Ovary (tissue), 9 donors: ENCODE results near the gene MIEF1. TPM values are rescaled to one million over a fixed set of nuclear protein-coding genes. Genes with fewer than 3 reads are reported as not detected.

Experiments used
- DNase-seq, 5 donors: peaks; one replicate each; pipeline ENCODE4 v3.0.0-alpha.2; 2019 to 2020
- H3K27ac ChIP-seq, 2 donors: fragments of 200-600 bp; one replicate each; pipeline versions ENCODE4 v1.5.1 to v1.8.0; 2019 to 2022
- H3K27me3 ChIP-seq: fragments of 200-600 bp; one replicate; pipeline ENCODE4 v1.8.0; 2022
- H3K36me3 ChIP-seq: fragments of 200-600 bp; sonication (generic); one replicate; pipeline ENCODE4 v1.5.1; 2019
- H3K4me1 ChIP-seq: one replicate; pipeline ENCODE4 v1.8.1; 2013; ENCODE audit warnings: mild to moderate bottlenecking, moderate library complexity; ENCODE audit not compliant: insufficient read depth
- H3K4me3 ChIP-seq: fragments of 200-600 bp; sonication (generic); one replicate; pipeline ENCODE4 v1.5.1; 2017
- H3K9me3 ChIP-seq, 2 donors: fragments of 200-600 bp in 1 of 2; sonication (generic) in 1 of 2; one replicate each; pipeline versions ENCODE4 v1.5.1 to v1.8.1; 2013 to 2019; ENCODE audit warnings: mild to moderate bottlenecking in 1 of 2, moderate library complexity in 1 of 2
- EP300 ChIP-seq: sonication (generic); formaldehyde crosslinking; IDR thresholded peaks from one replicate; pipeline ENCODE4 v1.6.1; 2017; ENCODE audit warnings: antibody characterized with exemption
- POLR2A ChIP-seq: fragments of 450-650 bp; IDR thresholded peaks from one replicate; pipeline ENCODE4 v1.6.1; 2017; ENCODE audit warnings: antibody characterized with exemption, mild to moderate bottlenecking, moderate library complexity
- WGBS, 3 donors: extraction: QIAGEN DNeasy Blood & Tissue Kit in 1 of 3; methylation state at CpG; one replicate each; pipeline versions ENCODE4 v1.1.5 to v1.1.7; 2013 to 2017; 5-methylcytosine and 5-hydroxymethylcytosine counted together
- intact Hi-C, 4 donors: fragments of 100-400 bp; cut with DNase I; formaldehyde crosslinking; loops; one replicate each; pipeline versions ENCODE4 v1.11.0 to v1.15.1; 2022 to 2023
- polyA plus RNA-seq, 2 donors: library from polyadenylated mRNA; stranded (reverse); fragments of 200-250 nt in 1 of 2; fragments of 350-450 nt in 1 of 2; fragmentation: Illumina TruSeq in 1 of 2; extraction: RNeasy Lipid Tissue Mini Kit (QIAGEN cat#74804) in 1 of 2; gene quantifications; one replicate each; pipeline ENCODE4 v1.2.3, GENCODE V29; 2013 to 2014
- total RNA-seq, 7 donors: library from RNA; depleted of rRNA in 2 of 7; stranded (reverse); fragments of >200 nt in 2 of 7; fragmentation: NEBNext Ultra II Directional in 3 of 7; extraction: Animal tissue kit (Norgen Biotek cat#: 25700) in 3 of 7; gene quantifications; one replicate each; pipeline versions ENCODE4 v1.1.0 to v1.2.4, GENCODE V29; 2016 to 2023
- TF ChIP-seq, protein P1 (sequence below), 3 donors: fragments of 450-650 bp in 2 of 3; fragments of 200-600 bp in 1 of 3; IDR thresholded peaks; one replicate each; pipeline versions ENCODE4 v1.5.1 to v1.8.0; 2016 to 2022; ENCODE audit warnings: antibody characterized with exemption in 3 of 3, mild to moderate bottlenecking in 1 of 3
- donor health status: DM: no; HTN: no; CAD: no; lungs with moderate emphysema.
- donor health status: DM: no; HTN: no; CAD: no.
- donor health status: Bipolar disorder and iron deficiency.
- donor health status: DM: yes; HTN: yes; CAD: no.
- donor health status: DM: no; HTN: no; CAD: no.
- donor health status: DM: yes; HTN: yes; CAD: no.

The MIEF1 gene
- total and polyA plus RNA-seq, 9 donors = 11.4 to 23.9 (median 19.9) TPM

DNA sequence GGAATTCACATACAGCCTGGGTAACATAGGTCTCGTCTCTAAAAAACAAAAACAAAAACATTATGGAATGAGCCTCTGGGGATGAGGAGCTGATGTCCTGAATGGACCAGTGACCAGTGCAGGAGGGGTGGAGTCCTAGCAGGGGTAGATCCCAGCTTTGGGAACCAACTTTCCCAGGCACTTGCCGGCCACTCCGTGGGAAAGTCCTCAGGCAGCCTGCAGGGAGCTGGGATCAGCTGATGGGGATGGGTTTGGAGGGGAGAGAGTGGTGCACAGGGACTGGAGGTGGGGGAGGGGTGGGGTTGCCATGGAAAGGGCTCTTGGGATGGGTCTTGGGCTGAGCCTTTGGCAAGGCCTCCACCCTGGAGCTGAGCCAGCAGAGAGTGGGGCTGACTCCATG is 26.2 kb upstream of the MIEF1 start:
- intact Hi-C loops = no loop called here
- H3K36me3 ChIP-seq = no peaks in the 10 kb centered on the region
- WGBS, 3 donors = 70 to 81% (median 77%) methylated on average over 3 of the region's 3 CpGs
- H3K9me3 ChIP-seq = no peaks in the 10 kb centered on the region
- H3K27me3 ChIP-seq = no peaks in the 10 kb centered on the region
- H3K4me3 ChIP-seq = no peak overlapping the region
- TF ChIP-seq POLR2A = no peak
- TF ChIP-seq, protein P1, sequence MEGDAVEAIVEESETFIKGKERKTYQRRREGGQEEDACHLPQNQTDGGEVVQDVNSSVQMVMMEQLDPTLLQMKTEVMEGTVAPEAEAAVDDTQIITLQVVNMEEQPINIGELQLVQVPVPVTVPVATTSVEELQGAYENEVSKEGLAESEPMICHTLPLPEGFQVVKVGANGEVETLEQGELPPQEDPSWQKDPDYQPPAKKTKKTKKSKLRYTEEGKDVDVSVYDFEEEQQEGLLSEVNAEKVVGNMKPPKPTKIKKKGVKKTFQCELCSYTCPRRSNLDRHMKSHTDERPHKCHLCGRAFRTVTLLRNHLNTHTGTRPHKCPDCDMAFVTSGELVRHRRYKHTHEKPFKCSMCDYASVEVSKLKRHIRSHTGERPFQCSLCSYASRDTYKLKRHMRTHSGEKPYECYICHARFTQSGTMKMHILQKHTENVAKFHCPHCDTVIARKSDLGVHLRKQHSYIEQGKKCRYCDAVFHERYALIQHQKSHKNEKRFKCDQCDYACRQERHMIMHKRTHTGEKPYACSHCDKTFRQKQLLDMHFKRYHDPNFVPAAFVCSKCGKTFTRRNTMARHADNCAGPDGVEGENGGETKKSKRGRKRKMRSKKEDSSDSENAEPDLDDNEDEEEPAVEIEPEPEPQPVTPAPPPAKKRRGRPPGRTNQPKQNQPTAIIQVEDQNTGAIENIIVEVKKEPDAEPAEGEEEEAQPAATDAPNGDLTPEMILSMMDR (IDR thresholded peaks at IDR 0.05) = no peak
- no peak for TF ChIP-seq EP300
- H3K4me1 ChIP-seq = peaks cover 14% of the 10 kb centered on the region
- no peak for DNase-seq
- H3K27ac ChIP-seq = no peak overlapping the region

DNA sequence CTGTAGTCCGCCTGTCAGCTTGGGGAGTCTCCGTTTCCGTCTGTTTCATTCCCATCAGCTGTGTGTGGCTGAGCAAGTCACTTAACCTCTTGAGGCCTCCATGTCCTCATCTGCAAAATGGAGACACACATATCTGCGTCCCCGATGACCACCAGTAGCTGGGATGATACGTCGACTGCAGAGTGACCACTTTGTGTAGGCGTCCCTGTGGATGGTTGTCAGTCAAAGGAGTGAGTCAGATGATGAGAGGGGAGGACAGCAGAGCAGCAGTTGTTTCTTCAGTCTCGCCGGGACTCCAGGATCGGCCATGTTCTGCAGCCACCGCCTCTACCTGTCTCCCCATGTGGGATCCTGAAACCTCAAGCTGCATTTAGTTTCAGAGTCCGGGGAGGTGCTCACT is 25.4 kb upstream of the MIEF1 start:
- Histone ChIP-seq H3K4me1 (peaks cover 7% of the 10 kb centered on the region), H3K27ac (no peak overlapping the region), H3K9me3 (no peaks in the 10 kb centered on the region), H3K27me3 (no peaks in the 10 kb centered on the region), H3K4me3 (no peak overlapping the region), H3K36me3 (no peaks in the 10 kb centered on the region)
- no peak for DNase-seq
- intact Hi-C loops = no loop called here
- 78 to 88% (median 86%) methylated on average over 13 of the region's 13 CpGs for WGBS, 3 donors
- TF ChIP-seq POLR2A (no peak), EP300 (no peak)
- TF ChIP-seq, protein P1 (IDR thresholded peaks at IDR 0.05) = no peak

DNA sequence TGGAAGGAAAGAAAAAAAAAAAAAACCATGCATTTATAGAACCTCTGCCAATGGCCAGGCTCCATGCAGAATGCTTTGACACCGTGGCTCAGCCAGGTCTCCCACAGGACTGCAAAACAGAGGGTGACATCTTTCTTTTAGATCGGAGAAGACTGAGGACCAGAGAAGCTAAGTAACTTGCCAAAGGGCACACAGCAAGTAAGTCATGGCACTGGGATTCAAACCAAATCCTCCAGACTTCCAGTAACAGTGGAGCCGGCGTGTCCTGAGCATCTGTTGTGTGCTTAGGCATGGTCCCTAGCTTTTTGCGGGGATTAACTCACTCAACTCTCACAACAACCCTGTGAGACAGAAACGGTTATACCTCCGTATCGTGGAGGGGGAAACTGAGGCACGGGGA is 24.5 kb upstream of the MIEF1 start:
- Histone ChIP-seq H3K36me3 (no peaks in the 10 kb centered on the region), H3K27me3 (no peaks in the 10 kb centered on the region), H3K4me3 (no peak overlapping the region), H3K9me3 (no peaks in the 10 kb centered on the region), H3K27ac (no peak overlapping the region), H3K4me1 (peaks cover 4% of the 10 kb centered on the region)
- intact Hi-C loops = no loop called here
- no peak for DNase-seq
- TF ChIP-seq, protein P1 (IDR thresholded peaks at IDR 0.05) = no peak
- TF ChIP-seq POLR2A = no peak
- no peak for TF ChIP-seq EP300
- 86 to 92% (median 91%) methylated on average over 9 of the region's 9 CpGs for WGBS, 3 donors

DNA sequence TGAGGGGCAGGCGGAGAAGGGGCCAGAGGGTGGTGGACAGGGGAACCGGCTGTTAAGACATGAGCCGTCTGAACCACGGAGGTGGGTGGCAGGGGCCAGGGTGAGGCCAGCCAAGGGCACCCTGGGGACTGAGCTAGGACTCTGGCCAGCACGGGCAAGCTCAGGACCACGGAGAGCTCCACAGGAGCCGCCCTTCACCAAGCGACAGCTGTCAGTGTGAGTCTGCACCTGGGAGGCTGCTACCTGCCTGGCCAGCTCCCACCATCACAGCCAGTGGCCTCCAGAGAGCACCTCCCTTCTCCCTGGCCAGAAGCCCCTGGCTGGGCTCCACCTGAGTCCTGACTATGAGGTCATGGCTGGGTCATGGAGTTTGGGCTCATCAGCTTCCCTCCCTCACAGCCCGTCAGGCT is 23.6 kb upstream of the MIEF1 start:
- Histone ChIP-seq H3K4me3 (no peak overlapping the region), H3K9me3 (no peaks in the 10 kb centered on the region), H3K27ac (no peak overlapping the region), H3K36me3 (no peaks in the 10 kb centered on the region), H3K27me3 (no peaks in the 10 kb centered on the region), H3K4me1 (peaks cover 4% of the 10 kb centered on the region)
- TF ChIP-seq POLR2A (no peak), EP300 (no peak)
- TF ChIP-seq, protein P1 (IDR thresholded peaks at IDR 0.05) = no peak
- 38 to 42% (median 41%) methylated on average over 9 of the region's 9 CpGs for WGBS, 3 donors
- DNase-seq = no peak
- intact Hi-C loops = no loop called here

DNA sequence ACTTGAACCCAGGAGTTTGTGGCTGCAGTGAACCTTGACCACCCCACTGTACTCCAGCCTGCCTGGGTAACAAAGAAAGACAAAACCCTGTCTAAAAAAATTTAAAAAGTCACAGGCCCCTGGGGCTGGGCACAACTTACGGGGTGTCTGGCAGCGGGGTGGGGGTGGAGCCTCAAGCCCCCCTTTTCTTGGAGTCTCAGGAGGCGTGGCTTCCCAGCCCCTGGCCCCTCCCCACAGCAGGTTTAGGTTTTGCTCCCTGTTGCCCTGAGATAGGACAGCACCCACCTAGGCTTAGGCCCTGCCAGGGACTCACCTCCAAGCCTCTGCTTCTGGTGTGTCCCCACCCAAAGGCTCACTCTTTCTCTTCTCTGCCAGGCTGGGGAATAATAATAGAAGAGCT is 22.8 kb upstream of the MIEF1 start:
- Histone ChIP-seq H3K4me3 (no peak overlapping the region), H3K27me3 (no peaks in the 10 kb centered on the region), H3K36me3 (no peaks in the 10 kb centered on the region), H3K27ac (no peak overlapping the region), H3K4me1 (peaks cover 4% of the 10 kb centered on the region), H3K9me3 (no peaks in the 10 kb centered on the region)
- intact Hi-C loops = no loop called here
- no peak for DNase-seq
- 83 to 87% (median 84%) methylated on average over 3 of the region's 3 CpGs for WGBS, 3 donors
- TF ChIP-seq, protein P1 (IDR thresholded peaks at IDR 0.05) = no peak
- TF ChIP-seq POLR2A = no peak
- no peak for TF ChIP-seq EP300
